Caki2 (cell line): ENCODE data around the gene STARD13. TPM values are rescaled to one million over a fixed set of nuclear protein-coding genes. Genes with fewer than 3 reads are reported as not detected.
A peak's percentile ranks its signal among the peaks of the same experiment; 100 is the strongest.

ENCODE experiments used
- DNase-seq: peaks from one replicate; pipeline ENCODE4 v3.0.0-alpha.2; 2015; ENCODE audit warnings: low read depth
- in situ Hi-C: cut with HindIII; loops from 2 replicates; pipeline ENCODE4 v1.10.0; 2016; ENCODE audit warnings: low sequenced_read_pairs, low pct_unique_long_range_greater_than_20kb, mixed read lengths
- total RNA-seq: library from RNA; depleted of rRNA; stranded (reverse); fragments of >200 nt; shearing (Covaris generic); gene quantifications from 2 replicates; pipeline ENCODE4 v1.2.3, GENCODE V29; 2014; ENCODE audit warnings: low replicate concordance; rRNA removed

STARD13 gene
- total RNA-seq = 5.1 and 9.3 TPM in 2 replicates

- peak; percentile 92 for DNase-seq
- in situ Hi-C loops = no loop called here
Measured at GRCh38 chr13:33285420-33286124, at the start of gene STARD13. STARD13 (minus strand) TSS chr13:33285755; CDS start chr13:33285638, 117 bp downstream.

DNA sequence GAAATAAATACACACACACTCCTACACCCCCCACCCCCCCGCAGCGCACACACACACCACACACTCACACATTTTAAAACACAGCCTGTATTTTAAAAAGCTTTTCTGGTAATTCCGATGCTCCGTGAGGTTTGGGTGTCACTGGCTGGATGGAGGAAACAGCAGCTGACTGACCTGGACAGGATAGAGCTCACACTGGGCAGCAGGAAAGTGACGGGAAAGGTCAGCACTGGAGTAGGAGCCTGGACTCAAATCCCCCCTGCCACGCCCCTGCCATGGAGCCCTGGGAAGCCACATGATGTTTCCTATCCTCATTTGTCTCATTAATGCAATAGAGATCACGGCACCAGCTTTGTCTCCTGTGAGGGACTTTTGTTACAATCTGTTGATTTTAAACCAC is 49.3 kb upstream of the STARD13 start:
- no peak for DNase-seq
- in situ Hi-C loops = no loop called here

DNA sequence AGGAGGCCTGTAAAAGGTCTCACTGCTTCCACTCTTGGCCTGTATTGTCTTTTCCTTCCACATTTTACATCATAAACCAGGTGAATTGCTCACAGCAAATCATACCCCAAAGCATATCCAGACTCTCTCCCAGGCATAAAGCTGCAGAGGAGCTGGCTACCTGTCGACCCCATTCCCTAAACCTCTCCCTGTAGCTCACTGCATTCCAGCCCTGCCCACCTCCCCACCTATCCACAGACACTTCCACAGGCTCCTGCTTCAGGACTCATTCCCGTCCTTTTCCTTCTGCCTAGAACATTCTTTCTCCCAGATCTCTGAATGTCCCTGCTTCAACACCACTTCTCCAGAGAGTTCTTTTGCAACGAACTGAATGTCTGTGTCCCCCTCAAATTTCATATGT is 46.4 kb upstream of the STARD13 start:
- no peak for DNase-seq
- in situ Hi-C loops = no loop called here

DNA sequence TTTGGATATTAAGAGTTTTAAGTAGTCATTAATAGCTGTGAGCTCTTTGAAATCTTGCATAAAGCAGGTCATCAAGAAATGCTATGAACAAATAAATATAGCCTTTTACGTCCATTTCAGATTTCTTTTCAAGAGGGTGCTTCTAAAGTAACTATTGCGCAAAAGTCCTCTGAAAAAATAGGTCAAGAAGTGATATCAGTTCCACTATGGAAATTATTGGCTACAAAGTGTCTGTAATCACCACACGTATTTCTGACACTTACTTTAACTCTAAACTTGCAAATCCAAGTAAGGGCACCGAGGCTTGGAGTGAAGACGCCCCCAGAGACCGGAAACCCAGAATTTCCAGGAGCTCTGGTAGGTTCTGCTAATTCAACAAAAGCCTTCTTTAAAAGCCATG is 44.9 kb upstream of the STARD13 start:
- no peak for DNase-seq
- in situ Hi-C loops = no loop called here

DNA sequence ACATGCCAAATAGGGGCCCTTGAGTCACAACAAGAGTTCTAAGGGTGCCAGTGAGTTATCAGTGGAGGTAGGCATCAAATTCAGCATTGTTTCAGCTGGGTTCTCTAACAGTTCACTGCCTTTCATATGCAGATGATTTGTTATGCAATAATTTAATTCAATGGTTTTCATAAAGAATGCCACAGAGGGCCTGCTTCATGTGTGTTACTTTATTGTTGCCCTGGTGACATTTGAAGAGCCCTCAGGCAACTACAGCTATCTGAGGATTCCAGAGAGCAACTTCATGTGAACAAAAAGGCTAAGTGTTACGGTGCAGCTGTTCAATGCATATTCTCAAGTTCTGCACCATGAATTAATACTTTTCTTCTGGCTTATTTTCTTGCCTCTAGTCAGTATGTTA is 43.1 kb upstream of the STARD13 start:
- DNase-seq = no peak
- in situ Hi-C loops = no loop called here

- in situ Hi-C loops = no loop called here
- DNase-seq = no peak
Measured at GRCh38 chr13:33326723-33327122, 41.2 kb upstream of the STARD13 start.

GRCh38 chr13:33326246-33326645 is 40.7 kb upstream of the STARD13 start:
- in situ Hi-C loops = no loop called here
- DNase-seq = no peak

DNA sequence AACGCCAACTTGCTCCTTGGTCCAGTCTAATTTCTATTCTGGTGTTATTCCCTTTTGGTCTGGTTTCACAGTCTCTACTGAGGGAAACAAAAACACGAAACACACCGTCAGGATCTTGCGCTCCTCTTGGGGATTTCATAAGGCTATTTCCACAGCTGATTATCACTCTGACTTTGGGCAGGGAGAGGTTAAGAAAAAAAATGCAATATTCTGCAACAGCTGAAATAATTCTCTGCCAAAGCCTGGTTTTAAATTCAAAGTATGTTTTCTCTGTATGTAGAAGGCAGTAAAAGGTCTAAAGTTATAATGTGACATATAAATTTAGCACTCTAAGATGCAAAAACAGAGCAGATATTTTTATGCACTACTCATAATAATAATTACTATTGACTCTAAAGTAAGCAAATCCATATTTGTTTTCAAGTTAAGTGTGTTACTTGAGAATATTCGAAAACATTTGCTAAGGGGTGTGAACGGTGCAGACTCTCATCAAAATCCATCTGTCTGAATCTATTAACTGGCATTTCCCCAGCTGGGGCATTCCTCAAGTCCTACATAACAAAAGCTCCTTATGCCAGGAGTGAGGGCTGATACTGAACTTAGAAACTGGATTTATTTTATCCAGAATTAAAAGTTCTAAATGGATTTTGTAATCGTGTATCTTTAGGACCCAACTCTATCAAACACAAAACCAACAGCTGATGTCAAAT is 38.4 kb upstream of the STARD13 start:
- DNase-seq = no peak
- in situ Hi-C loops = no loop called here

GRCh38 chr13:33322965-33323668 is 37.6 kb upstream of the STARD13 start:
- in situ Hi-C loops = no loop called here
- no peak for DNase-seq

- in situ Hi-C loops = no loop called here
- DNase-seq = no peak
Measured at GRCh38 chr13:33322543-33322809, 36.9 kb upstream of the STARD13 start.

GRCh38 chr13:33321686-33322542 is 36.4 kb upstream of the STARD13 start:
- in situ Hi-C loops = no loop called here
- DNase-seq = no peak

DNA sequence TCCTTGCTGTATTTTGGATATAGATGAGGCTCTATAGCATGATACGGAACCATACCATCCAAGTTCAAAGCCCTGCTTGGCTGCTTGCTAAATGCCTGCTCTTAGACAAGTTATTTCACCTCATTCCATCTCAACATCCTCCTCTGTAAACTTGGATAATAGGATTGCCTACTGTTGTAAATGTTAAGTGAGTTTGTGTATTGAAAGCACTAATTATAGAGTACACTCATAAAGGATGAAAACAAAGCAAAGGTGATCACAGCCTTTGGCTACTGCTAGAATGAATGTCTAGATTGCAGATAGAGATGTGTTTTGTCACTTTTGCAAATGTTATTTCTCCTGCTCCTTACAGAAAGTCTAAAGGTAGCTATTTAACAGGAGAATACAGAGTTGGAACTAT is 34.3 kb upstream of the STARD13 start:
- in situ Hi-C loops = no loop called here
- no peak for DNase-seq

DNA sequence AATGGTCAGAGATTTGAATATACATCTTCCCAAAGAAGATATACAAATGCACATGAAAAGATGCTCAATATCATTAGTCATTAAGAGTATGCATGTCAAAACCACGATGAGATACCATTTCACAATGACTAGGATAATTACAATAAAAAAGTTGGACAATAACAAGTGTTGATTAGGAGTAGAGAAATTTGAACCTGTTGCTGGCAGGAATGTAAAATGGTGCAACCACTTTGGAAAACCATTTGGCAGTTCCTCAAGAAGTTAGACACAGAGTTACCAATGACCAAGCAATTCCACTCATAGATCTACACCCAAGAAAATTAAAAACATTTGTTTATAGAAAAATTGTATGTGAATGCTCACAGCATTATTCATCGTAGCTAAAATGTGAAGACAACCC is 33.2 kb upstream of the STARD13 start:
- in situ Hi-C loops = no loop called here
- no peak for DNase-seq

- in situ Hi-C loops = no loop called here
Measured at GRCh38 chr13:33318037-33318436, 32.5 kb upstream of the STARD13 start.

DNA sequence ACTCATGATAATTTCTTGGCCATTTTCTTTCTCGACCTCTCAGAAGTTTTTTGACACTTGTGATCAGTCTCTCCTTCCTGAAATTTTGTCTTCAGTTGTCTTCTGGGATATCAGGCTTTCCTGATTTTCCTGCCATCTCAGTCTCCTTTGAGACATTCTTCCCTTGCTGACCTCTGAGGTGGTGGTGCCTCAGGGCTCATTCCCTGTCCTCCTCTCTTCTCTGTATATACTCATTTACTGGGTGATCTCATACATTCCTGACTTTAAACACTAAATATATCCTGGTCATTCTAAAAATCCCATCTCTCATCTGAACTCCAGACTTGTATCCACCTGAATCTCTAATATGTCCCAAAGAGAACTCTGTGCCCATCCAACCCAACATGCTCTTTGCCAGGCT is 31.3 kb upstream of the STARD13 start:
- in situ Hi-C loops = no loop called here
- DNase-seq = no peak

More at GRCh38 chr13:33318037-33318436, 32.5 kb upstream of the STARD13 start:
- no peak for DNase-seq

DNA sequence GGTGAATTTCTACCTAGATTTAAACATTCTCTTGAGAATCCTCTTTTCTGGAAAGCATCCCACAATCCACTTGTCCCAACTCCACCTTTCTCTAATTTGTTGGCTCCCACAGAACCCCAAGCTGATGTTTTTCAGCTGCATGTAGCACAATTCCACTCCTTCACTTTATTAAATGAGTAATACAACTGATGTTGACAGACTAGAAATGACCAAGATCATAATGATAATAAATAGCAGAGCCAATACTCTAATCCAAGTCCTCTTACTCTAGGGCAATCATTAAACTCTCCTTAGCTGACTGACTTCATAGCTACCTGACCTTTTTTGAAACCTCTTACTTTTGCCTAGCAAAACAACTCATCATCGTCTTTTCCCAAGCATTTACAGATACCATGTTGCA is 27.9 kb upstream of the STARD13 start:
- in situ Hi-C loops = no loop called here
- DNase-seq = no peak

DNA sequence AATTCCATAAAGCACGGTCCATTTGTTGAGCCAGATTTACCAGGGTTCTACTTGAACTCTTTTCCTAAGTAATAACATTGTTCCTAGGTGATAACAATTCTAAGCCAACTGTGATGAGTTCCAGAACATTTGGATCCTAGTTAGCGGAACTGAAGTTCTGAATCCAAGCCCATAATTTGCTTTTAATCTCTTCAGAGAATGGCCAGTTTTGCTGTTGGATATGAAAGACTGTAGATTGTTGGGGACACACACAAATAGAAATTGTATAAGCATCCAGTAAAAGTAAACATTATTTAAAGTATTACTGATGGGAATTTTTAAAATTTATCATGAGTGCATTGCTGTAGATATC is 27.3 kb upstream of the STARD13 start:
- in situ Hi-C loops = no loop called here
- no peak for DNase-seq

- peak; percentile 8 for DNase-seq
- in situ Hi-C loops = no loop called here
Measured at GRCh38 chr13:33312150-33312860, 26.8 kb upstream of the STARD13 start.
